Measurements from ENCODE around the gene DOP1B.

The DOP1B gene

GRCh38 chr21:36148886-36149285 is 7.7 kb upstream of the DOP1B start:
- CTCF ChIA-PET, result interaction anchor here (1.6 kb wide), 1 partner anchor 16 kb away, joined by 5 read pairs; no protein-coding TSS in a partner anchor
- POLR2A ChIA-PET, result no interaction called here
- no peak for DNase-seq (ENCODE audit: extremely low spot score)
- TF ChIP-seq CTCF (IDR thresholded peaks at IDR 0.05; ENCODE audit: control extremely low read depth, extremely low read depth, low read depth, missing control alignments), result no peak

DNA sequence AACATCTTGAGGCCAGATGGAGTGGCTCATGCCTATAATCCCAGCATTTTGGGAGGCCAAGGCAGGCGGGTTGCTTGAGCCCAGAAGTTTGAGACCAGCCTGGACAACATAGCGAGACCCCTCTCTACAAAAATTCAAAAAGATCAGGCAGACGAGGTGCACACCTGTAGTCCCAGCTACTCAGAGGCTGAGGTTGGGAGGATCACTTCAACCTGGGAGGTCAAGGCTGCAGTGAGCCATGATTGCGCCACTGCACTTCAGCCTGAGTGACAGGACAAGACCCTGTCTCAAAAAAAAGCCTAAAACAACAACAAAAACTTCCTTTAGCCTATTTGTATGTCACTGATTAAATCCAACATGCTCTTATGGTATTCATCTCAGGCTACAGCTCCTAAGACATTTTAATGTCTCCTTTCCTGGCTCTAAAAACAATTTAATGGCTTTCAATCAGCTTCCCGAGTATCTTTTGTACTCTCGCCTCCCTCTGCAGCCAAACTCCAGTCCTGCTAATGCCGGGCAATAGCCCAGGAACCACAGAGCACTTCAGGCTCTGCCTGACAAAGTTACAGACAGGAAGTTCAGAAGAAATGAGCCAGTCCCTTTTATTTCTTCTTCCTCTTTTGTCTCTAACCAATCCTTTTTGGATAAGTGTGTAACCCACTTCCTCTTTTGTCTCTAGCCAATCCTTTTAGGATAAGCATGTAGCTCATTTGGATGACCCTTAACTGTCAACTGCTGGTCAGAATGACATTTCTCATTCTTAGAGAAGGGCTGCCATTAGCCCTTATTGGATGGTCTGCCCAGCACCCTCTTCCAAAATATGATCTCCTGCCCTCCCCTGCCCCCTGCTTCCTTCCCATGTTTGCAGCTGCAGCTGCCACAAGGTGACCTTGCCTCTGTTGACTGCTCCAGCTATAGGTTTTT is 6.6 kb upstream of the DOP1B start:
- DNase-seq (ENCODE audit: extremely low spot score), result peak; percentile 38
- ChIA-PET CTCF (interaction anchor here (0.9 to 6.9 kb wide), 11 partner anchors 9 to 181 kb away, joined by 3 to 61 read pairs (median 3); no protein-coding TSS in a partner anchor), POLR2A (no interaction called here)
- no peak for TF ChIP-seq CTCF (IDR thresholded peaks at IDR 0.05; ENCODE audit: control extremely low read depth, extremely low read depth, low read depth, missing control alignments)

- DNase-seq (ENCODE audit: extremely low spot score), result no peak
- TF ChIP-seq CTCF (IDR thresholded peaks at IDR 0.05; ENCODE audit: control extremely low read depth, extremely low read depth, low read depth, missing control alignments), result no peak
- ChIA-PET CTCF (interaction anchor here (2.5 to 6.9 kb wide), 2 partner anchors 15 to 54 kb away, joined by 8 to 61 read pairs; no protein-coding TSS in a partner anchor), POLR2A (no interaction called here)
Measured at GRCh38 chr21:36155603-36156338, 853 bp upstream of the DOP1B start.

DNA sequence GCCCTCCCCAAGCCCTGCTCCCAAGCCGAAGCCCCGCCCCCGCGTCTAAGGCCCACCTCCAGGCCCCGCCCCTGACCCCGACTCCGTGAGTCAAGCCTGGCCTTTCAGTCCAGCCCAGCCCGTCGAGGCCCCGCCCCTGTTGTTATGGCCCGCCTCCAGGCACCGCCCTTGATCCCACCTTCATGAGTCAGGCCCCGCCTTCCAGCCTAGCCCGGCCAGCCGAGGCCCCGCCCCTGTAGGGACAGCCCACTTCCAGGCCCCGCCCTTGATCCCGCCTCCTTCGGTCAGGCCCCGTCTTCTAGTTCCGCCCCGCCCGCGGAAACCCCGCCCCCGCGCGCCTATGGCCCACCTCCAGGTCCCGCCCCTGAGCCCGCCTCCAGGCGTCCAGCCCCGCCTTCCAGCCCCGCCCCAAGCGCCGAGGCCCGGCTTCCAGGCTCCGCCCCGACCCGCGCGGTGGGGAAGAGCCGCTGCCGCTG is 247 bp upstream of the DOP1B start:
- DNase-seq (ENCODE audit: extremely low spot score), result peak; percentile 99
- ChIA-PET CTCF (interaction anchor here (6.9 kb wide), 1 partner anchor 16 kb away, joined by 61 read pairs; no protein-coding TSS in a partner anchor), POLR2A (no interaction called here)
- no peak for TF ChIP-seq CTCF (IDR thresholded peaks at IDR 0.05; ENCODE audit: control extremely low read depth, extremely low read depth, low read depth, missing control alignments)

DNA sequence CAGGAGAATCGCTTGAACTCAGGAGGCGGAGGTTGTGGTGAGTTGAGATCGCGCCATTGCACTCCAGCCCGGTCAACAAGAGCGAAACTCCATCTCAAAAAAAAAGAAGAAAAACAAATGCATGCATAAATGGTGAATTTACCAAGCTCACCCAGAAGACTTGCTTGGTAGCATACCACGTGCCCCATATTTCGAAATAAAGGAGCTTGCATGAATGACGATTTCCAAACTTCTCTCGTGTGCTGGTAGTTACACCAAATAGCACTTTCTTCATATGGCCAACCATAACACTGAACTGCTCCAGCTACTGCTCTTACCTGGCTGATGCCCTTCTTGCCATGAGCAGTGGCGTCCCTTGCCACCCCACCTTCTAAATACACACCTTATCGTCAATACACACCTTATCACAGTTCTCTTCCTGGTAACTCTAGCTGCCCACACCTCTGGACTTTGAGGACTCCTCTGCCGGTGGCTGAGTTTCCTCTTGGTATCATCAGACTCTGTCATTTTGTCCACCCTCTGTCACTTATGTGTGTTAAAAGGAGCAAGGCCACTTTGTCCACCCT is 2.8 kb downstream of the DOP1B start:
- POLR2A ChIA-PET, result no interaction called here
- no peak for TF ChIP-seq CTCF (IDR thresholded peaks at IDR 0.05; ENCODE audit: control extremely low read depth, extremely low read depth, low read depth, missing control alignments)
- CTCF ChIA-PET, result no interaction called here
- DNase-seq (ENCODE audit: extremely low spot score), result no peak

DNA sequence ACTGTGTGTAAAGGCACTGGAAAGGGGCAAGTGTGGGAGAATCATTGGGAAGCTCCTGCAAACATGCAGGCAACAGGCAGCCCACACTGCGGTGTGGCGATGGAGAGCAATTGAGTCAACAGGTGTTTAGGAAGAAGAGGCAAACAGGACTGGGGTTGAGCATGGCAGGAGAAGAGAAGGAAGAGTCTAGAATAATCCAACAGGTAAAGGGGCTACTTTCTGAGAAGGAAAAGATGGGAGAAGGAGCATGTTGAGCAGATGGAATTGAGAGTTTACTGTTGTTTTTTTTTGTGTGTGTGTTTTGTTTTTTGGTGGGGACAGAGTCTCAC is 4.2 kb downstream of the DOP1B start:
- no peak for TF ChIP-seq CTCF (IDR thresholded peaks at IDR 0.05; ENCODE audit: control extremely low read depth, extremely low read depth, low read depth, missing control alignments)
- POLR2A ChIA-PET, result no interaction called here
- CTCF ChIA-PET, result interaction anchor here (1.0 to 1.6 kb wide), 2 partner anchors 12 to 20 kb away, joined by 4 read pairs; no protein-coding TSS in a partner anchor
- no peak for DNase-seq (ENCODE audit: extremely low spot score)
